ENCODE results near the gene CCS.
"Not testable (repeated sequence)": the region's sequence is repeated elsewhere in the genome, so short reads cannot be mapped to it uniquely, and the experiment has no call there.

Gene CCS

GRCh38 chr11:66628061-66628603, 35.1 kb downstream of the CCS start:
- no peak for DNase-seq

- no peak for DNase-seq
Observed at GRCh38 chr11:66629356-66629755, 36.4 kb downstream of the CCS start.

GRCh38 chr11:66631883-66632282, 38.9 kb downstream of the CCS start:
- no peak for DNase-seq

GRCh38 chr11:66632952-66633351, 40.0 kb downstream of the CCS start:
- no peak for DNase-seq

- no peak for DNase-seq
Observed at GRCh38 chr11:66636411-66636810, 43.4 kb downstream of the CCS start.

GRCh38 chr11:66637557-66638176, 44.7 kb downstream of the CCS start:
- DNase-seq = no peak

- peak; percentile 96 to 98 for DNase-seq
Observed at GRCh38 chr11:66638177-66639065, 45.4 kb downstream of the CCS start, which contains the start of gene RBM4. Gene RBM4 (plus strand): TSS chr11:66638703. CDS start chr11:66639712, 1,009 bp downstream.

GRCh38 chr11:66639066-66639813, 46.3 kb downstream of the CCS start:
- DNase-seq = no peak

- not testable (repeated sequence) for DNase-seq
Observed at GRCh38 chr11:66639814-66640340, 46.9 kb downstream of the CCS start.

- no peak for DNase-seq
Observed at GRCh38 chr11:66641834-66642233, 48.8 kb downstream of the CCS start.

GRCh38 chr11:66643745-66644437, 50.9 kb downstream of the CCS start:
- DNase-seq = no peak

- no peak for DNase-seq
Observed at GRCh38 chr11:66646828-66647227, 53.8 kb downstream of the CCS start.

GRCh38 chr11:66649903-66650302, 56.9 kb downstream of the CCS start:
- DNase-seq = no peak

GRCh38 chr11:66651016-66651415, 58.0 kb downstream of the CCS start:
- no peak for DNase-seq

- no peak for DNase-seq
Observed at GRCh38 chr11:66652651-66653050, 59.7 kb downstream of the CCS start.

- no peak for DNase-seq
Observed at GRCh38 chr11:66653123-66653522, 60.1 kb downstream of the CCS start.
